Measurements from ENCODE around the gene RGPD4.
"Not testable (repeated sequence)": the region's sequence is repeated elsewhere in the genome, so short reads cannot be mapped to it uniquely, and the experiment has no call there.

The RGPD4 gene

GRCh38 chr2:107826749-107827148, at the start of gene RGPD4:
Gene RGPD4, plus strand, starts transcription at chr2:107826892. Its CDS starts 122 bp downstream, at chr2:107827014.
- DNase-seq (ENCODE audit: low spot score) = not testable (repeated sequence)

DNA sequence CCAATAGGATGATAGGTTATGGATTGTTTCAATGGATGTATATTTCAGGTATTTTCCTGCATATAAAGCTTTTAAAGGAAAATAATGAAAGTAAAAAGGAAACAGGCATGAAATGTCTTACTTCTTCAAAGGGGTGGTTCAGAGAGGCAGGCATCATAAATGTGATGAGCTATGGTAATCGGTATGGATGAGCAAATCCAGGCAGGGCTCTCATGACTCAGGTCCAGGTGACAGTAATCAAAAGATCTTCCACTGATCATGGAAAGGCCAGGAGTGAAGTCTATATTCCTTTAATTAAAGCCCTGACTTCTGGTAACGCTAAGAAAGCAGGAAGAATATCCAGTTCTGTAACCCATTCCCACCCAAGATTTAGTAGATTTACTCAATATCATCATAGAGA, 48.7 kb upstream of the RGPD4 start:
- DNase-seq (ENCODE audit: low spot score) = no peak

GRCh38 chr2:107785756-107786155, 40.9 kb upstream of the RGPD4 start:
- no peak for DNase-seq (ENCODE audit: low spot score)

DNA sequence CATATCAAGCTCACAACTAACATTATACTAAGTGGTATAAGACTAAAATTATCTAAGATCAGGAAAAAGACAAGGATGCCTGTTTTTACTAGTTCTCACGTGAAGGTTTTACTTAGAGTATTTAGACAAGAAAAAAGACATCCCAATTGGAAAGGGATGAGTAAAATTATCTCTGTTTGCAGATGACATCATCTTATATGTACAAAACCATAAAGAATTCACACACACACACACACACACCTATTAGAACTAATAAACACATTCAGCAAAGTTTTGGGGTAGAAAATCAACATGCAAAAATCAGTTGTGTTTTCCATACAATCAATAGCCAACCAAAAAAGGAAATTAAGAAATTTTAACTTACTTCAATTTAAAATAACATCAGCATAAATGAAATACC, 35.9 kb upstream of the RGPD4 start:
- DNase-seq (ENCODE audit: low spot score) = no peak

DNA sequence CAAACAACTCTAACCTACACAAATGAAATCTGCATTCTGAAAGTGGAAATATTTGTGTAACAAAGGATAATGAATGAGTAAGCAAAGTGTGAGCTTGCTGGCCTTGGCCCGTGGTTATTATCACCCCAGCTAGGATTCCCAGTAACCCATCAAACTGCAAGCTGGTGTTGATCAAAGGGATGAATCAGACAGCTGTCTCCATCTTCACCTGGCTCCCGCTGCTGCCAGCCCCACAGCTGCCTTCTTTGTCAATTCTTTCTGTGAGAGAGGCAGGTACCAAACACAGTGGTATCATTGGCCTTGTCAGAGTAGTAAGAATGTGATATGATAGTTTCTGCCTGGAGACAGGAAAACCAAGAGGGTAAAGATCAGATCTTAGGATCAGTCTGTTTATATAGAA, 25.2 kb upstream of the RGPD4 start:
- DNase-seq (ENCODE audit: low spot score) = no peak

DNA sequence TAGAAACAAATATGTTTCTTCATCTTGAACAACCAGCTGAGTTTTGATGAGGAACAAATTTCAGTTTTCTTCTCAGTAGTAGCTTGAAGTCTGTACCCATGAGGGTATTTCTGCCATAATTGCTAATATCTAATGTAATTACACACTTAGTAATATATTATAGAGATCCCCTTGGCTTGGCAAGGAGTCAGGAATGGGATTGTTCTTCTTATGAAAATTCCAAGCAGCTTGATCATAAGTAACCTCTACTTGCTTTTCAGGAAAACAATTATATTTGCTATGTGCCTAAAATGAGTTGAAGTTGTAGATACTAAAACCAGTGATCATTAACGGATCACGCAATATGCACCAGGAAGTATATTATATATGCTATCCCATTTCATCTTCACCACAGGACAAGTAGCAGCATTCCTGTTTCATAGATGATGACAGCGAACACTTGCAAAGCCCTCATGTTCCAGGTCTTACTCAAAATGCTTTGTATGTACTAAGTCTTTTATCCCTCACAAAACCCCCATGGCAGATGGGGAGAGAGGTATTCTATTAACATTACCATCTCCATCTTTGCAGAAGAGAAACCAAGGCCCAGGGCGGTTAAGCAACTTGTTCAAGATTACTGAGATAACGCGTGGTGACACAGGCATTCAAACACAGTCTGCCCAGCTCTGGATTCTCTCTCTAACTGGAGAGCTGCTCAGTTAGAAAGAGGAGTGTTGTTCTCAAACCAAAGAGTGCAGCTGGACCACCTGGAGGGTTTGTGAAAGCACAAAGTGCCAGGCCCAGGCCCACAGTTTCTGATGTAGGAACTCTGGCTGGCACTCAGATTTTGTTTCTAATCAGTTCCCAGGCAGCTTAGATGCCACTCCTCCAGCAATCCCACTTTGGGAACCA, 21.8 kb upstream of the RGPD4 start:
- no peak for DNase-seq (ENCODE audit: low spot score)

DNA sequence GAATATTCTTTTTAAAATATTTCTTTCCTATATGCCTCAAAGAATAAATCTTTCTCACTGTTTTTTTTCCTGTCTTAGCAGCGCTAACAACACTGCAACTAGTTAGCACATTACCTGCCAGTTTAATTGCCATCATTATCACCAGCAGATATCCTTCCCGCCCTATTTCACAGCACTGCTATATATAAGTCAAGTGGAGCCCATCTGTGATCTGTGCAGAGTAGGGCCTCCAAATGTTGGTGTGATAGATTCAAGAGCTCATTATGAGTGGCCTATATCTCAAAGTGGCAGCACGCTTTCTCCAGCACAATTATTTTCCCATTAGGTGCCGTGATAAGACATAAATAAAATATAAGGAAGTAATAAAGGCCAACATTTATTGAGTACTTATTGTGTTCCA, 19.8 kb upstream of the RGPD4 start:
- no peak for DNase-seq (ENCODE audit: low spot score)

GRCh38 chr2:107807988-107808387, 18.7 kb upstream of the RGPD4 start:
- no peak for DNase-seq (ENCODE audit: low spot score)

DNA sequence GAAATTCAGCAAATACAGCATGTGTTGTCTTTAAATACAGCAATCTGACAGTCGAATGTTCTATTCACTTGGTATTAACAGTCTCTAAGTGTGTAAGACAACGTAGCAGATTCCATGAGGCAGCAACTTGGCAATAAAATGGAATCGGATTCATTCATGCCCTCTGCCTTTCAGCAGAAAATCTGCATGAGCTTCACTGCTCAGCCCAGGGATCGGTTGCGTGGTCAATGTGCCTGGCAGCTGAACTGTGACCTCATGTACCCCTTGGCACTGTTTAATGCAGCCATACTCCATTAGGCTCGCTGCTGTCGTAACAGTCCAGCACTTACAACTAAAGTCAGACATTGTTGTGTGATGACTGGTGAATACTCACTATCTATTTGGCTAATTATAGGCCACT, 17.7 kb upstream of the RGPD4 start:
- no peak for DNase-seq (ENCODE audit: low spot score)

DNA sequence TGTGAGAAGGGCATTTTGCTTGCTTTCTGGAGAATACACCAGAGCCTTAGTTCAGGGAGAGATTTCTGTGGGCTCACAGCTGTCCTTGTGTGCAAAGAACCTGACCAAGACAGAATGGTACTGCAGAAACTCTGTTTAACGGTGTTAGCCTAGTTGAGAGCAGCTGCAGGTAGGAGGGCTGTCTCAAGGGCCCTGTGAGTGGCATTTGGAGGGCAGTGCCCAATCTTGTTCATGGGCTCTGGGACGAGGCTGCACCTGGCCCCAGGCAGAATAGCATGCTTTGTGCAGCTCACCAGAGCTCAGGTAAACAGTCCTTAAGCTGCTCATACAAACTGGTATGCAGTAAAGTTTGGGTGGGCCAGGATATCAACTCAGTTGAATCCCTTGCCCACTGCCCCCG, 16.9 kb upstream of the RGPD4 start:
- DNase-seq (ENCODE audit: low spot score) = no peak

DNA sequence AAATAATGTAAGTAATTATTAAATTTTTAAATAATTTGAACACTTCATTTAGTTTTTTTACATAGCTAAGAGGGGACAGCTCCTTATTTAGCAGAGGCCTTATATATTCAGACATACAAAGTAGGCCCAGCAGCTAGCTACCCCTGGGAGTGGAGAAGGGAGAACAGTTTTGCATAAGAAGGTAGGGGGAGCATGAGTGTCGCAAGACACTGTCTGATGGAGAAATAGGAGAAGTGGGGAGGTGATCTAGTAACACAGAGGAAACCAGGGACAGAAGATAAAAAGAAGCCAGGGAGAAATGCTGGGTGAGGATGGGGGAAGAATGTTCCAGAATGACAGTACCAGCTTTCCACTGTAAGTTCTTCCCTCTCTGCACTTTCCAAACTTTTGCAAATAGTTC, 16.0 kb upstream of the RGPD4 start:
- no peak for DNase-seq (ENCODE audit: low spot score)

DNA sequence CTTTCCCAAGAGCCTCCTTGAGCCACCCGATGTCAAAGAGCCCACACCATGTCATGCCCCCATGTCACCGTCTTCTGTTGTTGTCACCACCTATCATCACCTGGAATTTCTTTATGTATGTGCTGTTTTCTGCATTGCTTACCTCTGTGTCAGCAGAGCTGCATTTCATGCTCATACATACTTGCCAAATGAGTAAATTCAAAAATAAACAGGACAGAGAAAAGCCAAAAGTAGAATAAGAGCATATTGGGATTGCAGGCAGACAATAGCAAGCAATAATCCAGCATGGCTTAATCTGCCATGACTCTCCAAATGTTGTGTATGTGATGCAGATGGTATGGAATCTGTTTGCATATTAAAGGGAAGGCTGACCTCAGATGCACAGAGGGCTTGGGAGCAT, 15.3 kb upstream of the RGPD4 start:
- no peak for DNase-seq (ENCODE audit: low spot score)

GRCh38 chr2:107812006-107812405, 14.7 kb upstream of the RGPD4 start:
- no peak for DNase-seq (ENCODE audit: low spot score)

DNA sequence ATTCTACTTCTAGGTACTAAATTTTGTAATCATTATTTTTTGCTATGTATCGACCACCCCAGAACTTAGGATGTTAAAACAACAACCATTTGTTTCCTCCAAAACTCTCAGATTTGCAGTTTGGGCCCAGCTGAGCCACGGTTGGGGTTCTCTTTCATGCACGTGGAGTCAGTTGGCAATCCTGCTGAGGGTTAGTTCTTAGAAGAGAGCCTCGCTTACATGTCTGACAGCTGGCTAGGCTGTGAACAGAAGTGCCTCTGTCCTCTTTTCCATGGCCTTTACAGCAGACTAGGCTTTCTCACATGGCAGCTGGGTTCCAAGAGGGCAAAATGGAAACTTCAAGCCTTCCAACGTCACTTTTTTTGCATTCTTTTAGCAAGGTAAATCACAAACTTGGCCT, 9.3 kb upstream of the RGPD4 start:
- DNase-seq (ENCODE audit: low spot score) = no peak

- DNase-seq (ENCODE audit: low spot score) = no peak
Measured at GRCh38 chr2:107822302-107822701, 4.4 kb upstream of the RGPD4 start.

- DNase-seq (ENCODE audit: low spot score) = no peak
Measured at GRCh38 chr2:107824451-107825205, 2.1 kb upstream of the RGPD4 start.

DNA sequence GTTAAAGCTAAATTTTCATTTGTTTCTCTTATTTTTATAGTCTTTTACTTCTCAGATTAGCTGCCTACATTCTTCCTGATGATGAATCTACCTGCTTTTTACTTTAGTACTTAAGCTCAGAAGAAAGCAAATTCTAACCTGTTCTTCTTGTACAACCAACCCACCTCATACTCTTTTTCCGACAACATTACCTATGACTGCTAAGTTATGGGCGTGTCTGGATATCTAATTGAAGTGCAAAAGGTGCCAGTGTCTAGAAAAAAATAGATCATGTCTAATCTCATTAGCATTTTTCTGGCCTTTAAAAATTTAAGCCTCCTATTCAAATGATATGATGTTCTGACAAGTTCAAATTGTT, 1.5 kb upstream of the RGPD4 start:
- DNase-seq (ENCODE audit: low spot score) = no peak

DNA sequence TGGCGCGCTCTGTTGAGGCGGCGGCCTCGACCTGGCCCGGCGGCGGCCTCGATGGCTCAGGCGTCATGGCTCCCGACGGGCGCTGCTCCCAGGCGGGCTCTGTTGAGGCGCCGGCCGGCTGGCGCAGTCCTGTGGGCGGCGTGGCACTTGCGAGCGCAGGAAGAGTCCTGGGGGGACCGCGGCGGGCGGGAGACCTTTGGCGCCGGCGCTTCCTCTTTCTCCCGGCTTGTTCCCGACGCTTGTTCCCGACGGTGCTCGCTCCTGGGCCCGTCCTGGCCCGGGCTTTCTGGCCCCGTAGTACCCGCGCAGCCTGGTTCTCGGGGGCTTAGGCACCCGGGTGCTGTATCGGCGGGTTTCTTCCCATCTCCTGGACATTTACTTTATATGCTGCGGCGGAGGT, 2.8 kb downstream of the RGPD4 start:
- not testable (repeated sequence) for DNase-seq (ENCODE audit: low spot score)

DNA sequence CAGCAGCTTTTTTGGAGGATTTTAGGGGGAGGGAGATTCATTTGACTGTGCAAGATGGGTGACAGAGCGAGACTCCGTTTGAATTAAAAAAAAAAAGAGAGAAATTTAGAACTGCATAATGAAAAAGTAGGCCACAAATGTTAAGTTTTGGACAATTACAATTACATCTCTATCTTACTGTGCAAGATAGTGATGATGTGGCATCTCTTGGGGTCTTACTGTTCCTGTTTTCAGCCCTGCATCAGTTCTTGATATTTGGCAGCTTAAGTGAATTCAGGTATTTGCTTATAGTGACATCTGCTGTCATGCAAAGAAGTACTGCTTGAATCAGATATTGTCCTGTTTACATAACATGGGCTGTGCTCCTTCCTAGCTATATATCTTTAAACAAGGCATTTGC, 6.5 kb downstream of the RGPD4 start:
- not testable (repeated sequence) for DNase-seq (ENCODE audit: low spot score)

GRCh38 chr2:107833618-107834017, 6.9 kb downstream of the RGPD4 start:
- not testable (repeated sequence) for DNase-seq (ENCODE audit: low spot score)

DNA sequence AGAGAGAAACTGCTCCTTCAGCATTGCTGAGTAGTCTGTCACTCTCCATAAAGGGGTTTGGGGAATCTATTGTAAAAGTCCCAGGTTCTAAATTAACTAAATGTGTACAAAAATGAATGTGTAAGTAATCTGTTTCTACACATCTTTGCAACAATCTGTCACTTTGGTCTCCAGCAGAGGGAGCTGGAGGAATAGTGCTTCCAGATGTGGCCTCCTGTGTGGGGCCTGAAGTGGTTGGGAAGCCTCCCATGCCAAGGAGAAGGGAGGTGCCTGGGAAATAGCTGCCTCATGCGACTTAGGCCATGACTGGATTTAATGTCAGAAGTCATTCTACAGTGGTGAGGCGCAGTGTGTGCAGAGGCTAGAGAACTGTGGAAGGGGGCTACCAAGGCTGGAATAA, 89.4 kb downstream of the RGPD4 start:
- DNase-seq (ENCODE audit: low spot score) = not testable (repeated sequence)

- not testable (repeated sequence) for DNase-seq (ENCODE audit: low spot score)
Measured at GRCh38 chr2:107916696-107917370, 90.1 kb downstream of the RGPD4 start.

- no peak for DNase-seq (ENCODE audit: low spot score)
Measured at GRCh38 chr2:107927034-107927534, 100.4 kb downstream of the RGPD4 start.
